ENCODE measurements around the gene MKNK2.

MKNK2 gene

GRCh38 chr19:2026770-2027169 is 24.3 kb downstream of the MKNK2 start:
- no peak for DNase-seq

- DNase-seq, result no peak
These were observed 28.8 kb downstream of the MKNK2 start for GRCh38 chr19:2022289-2022688.

DNA sequence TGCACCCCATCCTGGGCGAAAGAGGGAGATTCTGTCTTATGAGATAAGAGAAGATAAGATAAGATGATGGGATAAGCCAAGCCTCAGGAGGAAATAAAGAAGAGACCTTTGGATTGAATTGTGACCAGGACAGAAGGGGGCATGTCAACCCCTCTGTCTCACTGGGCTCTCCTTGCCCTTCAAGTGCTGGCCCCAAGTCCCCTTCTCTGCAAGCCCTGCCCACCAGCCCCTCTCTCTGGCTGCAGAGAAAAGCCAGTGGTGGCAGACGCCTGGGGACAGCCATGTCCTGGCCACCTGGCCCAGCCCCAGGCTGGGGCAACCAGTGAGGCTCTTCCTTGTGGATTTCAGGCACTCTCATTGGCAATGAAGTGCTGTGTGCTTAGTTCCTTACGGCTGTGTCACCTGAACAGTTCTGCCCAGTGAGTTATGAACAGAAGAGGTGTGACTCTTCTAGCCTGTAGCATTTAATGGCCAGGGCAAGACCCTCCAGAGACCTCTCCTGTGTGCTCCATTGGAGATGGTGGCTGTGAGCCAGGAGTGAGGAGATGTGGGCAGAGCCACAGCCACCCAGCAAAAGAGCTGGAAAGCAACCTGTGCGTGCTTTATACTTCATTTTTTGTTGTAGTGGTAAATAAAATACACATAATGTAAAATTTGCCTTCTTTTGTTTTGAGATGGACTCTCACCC is 29.4 kb downstream of the MKNK2 start:
- DNase-seq, result peak; percentile 26

- DNase-seq, result no peak
These were observed 32.3 kb downstream of the MKNK2 start for GRCh38 chr19:2018752-2019151.

DNA sequence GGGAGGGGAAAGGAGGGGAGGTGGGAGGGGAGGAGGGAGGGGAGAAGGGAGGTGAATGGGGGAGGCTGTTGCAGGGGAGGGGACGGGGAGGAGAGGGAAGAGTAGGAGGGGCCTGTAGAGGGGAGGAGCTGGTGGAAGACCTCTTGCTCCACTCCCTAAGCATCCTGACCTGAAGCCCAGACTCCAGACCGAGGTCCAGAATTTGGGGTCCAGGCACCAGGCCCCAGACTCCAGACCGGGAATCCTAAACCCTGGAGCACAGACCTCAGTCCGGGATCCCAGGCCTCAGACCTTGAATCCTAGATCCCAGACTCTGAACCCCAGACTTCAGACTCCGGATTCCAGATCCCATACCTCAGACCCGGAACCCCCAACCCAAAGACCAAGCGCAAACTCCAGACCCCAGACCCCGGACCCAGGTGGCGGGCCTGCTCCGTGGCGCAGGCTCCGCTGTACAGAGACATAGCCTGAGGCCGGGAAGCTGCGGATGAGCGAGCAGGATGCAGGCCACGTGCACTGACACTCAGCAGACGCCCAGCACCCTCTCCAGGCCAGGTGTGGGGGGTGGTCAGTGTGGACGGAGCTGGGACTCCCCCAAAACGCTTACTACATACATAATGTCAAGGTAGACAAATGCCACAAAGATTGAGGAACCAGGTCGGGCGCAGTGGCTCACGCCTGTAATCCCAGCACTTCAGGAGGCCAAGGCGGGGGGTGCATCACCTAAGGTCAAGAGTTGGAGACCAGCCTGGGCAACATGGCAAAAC is 34.8 kb downstream of the MKNK2 start:
- peak; percentile 91 for DNase-seq

DNA sequence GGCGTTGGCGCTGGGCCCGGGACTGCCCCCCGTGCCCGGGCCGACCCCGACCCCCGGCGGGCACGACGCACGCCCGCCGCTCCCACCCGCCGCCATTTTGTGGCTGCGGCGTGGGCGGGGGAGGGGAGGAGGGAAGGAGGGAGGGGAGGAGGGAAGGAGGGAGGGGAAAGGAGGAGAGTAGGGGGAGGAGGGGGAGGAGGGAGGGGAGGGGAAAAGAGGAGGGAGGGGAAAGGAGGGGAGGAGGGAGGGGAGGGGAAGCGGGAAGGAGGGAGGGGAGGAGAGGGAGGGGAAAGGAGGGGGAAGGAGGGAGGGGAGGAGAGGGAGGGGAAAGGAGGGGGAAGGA is 35.5 kb downstream of the MKNK2 start, which contains the start of gene BTBD2:
BTBD2 (minus strand) TSS at position 107 of the 343 bp plus-strand sequence; CDS start at position 96, 11 bp downstream.
- peak; percentile 93 for DNase-seq

GRCh38 chr19:2014731-2015607 is 36.1 kb downstream of the MKNK2 start:
- peak; percentile 78 for DNase-seq

DNA sequence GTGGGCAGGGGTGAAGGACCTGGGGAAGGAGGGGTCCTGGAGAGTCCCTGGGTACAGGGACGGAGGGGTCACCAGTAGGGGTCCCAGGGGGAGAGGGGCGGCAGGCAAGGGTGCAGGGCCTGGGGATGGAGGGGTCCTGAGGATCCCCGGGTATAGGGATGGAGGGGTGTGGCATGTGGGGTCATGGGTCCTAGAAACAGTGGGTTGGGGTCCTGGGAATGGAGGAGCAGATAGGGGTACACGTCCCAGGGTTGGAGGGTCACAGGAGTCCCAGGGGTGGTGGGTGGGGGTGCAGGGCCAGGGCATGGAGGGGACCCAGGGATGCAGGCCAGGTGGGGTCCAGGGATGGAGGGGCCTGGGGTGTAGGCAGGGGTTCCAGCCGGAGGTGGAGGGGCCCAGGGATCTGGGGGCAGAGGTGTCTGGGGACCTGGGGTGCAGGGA is 36.9 kb downstream of the MKNK2 start:
- DNase-seq, result no peak

DNA sequence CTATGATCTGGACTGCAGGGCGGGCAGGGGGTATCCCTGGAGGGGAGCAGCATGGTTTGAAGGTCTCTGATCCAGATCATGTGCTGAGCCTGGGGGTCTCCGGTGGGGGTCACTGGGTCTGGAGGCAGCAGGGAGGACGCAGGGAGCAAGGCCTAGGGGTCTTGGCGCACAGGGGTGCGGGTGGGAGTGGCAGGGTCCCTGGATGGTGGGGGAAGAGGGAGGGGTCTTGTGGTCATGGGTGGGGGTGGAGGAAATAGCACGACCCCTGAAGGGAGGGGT is 37.4 kb downstream of the MKNK2 start:
- DNase-seq, result no peak

DNA sequence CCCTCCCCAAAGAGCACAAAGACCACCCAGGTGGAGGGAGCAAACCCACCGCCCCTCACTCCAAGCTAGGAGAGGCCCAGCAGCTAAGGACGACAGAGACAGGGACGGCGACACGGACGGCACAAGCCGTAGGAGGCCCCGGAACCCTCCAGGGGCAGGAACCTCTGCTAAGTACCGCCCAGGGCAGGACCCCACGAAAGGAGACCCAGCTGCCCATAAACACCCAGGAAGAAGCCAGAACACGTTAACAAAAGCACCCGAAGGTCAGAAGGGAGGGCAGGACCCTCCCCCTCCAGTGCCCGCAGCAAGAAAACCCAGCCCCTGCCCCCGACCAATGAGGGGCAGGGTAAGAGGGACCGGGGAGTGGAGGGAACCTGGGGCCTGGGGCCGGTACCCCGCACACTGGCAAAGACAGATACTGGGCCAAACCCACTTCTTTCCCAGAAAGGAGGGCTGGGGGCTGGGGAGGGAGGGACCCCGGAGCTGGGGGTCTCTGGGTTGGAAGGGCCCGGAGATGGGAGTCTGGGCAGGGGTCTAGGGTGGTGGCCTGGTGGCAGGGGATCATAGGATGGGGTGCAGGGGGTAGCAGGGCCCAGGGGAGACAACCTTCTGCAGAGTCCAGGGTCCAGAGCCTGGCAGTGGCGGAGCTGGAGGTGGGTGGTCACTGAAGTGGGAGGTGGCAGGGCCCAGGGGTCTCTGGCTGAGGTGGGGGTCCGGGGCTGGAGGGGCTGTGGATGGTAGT is 37.9 kb downstream of the MKNK2 start:
- no peak for DNase-seq

GRCh38 chr19:2011169-2011568 is 39.9 kb downstream of the MKNK2 start:
- DNase-seq, result no peak

DNA sequence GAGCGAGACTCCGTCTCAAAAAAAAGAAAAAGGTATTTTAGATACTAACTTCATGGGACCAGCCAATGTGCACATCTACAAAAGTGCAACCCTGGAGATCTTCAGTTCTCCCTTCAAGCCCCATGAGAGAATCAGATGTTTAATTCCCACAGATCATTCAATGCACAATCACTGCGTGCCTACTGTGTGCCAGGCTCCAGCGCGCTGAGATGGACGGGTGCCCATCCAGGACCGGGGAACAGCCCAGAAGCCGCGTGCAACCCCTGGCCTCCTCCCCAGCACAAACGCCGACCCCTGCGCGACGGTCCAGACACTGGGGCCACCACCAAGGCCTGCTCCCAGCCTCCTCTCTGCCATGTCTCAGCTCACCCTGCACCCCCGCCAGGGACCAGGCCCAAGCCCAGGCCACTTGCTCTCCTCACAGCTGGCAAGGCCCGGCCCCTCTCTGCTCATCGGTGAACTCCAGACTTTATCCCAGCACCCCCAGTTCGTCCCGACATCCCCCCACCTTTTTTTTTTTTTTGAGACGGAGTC is 40.8 kb downstream of the MKNK2 start:
- DNase-seq, result no peak

DNA sequence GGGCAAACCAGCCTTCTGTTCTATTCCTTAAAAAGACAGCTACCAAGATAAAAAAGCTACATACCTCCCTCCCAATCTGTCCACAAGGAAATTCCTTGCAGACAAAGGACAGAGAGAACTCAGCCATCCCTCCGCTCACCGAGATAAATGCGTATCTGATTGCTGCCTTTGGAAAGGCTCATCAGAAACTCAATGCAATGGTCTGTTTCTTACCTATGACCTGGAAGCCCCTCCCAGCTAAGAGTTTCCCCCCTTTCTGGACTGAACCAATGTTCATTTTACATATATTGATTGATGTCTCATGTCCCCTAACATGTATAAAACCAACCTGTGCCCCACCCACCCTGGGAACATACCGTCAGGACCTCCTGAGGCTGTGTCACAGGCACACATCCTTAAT is 47.2 kb downstream of the MKNK2 start:
- DNase-seq, result no peak

- no peak for DNase-seq
These were observed 51.1 kb downstream of the MKNK2 start for GRCh38 chr19:1999856-2000515.

DNA sequence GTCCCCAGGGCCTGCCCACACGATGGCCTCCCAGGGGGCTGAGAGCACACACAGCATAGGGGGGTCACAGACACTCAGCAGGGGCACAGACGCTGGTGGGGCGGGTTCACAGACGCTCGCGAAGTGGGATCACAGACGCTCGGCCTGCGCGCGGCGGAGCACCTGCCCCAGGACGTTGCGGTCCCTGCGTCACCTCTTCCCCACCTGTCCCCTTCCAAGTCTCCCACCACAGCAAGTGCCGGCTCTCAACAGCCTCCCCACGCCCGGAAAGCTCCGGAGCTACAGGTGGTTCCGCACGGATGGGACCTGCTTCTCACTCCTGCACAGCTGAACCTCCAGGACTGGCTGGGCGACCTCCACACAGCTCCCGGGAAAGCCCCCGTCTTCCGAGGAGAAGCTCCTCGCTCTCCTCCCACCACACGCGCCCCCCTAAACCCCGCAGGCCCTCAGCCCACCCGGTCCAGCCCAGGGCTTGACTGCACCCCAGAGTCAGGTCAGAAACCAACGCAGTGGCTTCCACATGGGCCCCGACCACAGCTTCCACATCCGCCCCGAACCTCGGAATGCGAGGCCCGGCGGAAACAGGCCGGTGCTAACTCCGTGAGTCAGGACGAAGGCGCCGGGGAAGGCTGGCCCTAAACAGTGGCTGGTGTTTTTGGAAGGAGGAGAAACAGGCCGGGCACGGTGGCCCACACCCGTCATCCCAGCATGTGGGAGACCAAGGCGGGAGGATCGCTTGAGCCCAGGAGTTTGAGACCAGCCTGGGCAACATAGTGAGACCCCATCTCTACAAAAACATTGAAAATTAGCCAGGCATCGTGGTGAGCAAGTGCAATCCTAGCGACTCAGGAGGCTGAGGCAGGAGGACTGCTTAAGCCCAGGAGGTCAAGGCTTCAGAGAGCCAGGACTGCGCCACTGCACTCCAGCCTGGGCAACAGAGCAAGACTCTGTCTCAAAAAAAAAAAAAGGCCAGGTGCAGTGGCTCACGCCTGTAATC is 52.0 kb downstream of the MKNK2 start:
- DNase-seq, result no peak

DNA sequence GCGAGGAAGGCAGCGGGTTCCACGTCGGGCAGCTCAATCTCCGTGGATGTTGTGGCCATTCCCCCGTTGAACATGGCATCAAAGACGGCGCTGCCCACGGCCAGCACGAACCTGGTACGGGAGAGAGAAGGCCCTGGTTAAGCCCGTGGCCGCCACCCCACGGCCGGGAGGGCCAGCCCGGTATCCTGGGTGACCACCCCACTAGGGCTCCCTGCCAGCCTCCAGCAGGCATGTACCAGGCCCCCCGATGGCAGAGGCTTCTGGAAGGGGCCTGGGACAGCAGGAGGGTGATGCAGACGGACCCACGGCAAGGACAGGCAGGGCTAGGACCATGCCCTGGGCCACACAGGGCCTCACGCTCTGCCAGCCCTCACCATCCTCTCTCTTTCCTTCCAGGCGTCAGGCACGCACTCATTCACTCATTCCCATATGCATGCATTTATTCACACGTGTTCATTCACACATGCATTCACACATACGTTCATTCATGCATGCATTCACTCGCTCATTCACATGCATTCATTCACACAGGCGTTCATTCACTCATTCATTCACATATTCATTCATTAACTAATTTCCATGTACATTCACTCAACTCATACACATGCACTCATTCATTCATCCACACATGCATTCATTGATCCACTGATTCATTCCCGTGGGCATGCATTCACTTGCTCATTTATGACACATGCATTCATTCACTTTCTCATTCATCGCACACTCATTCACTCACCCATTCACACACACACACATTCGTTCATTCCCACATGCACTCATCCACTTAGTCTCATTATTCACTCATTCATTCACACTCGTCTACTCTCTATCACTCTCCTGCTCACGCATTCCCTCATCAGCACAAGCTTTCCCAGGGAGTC is 53.5 kb downstream of the MKNK2 start:
- DNase-seq, result no peak

- DNase-seq, result no peak
These were observed 58.2 kb downstream of the MKNK2 start for GRCh38 chr19:1992759-1993260.

DNA sequence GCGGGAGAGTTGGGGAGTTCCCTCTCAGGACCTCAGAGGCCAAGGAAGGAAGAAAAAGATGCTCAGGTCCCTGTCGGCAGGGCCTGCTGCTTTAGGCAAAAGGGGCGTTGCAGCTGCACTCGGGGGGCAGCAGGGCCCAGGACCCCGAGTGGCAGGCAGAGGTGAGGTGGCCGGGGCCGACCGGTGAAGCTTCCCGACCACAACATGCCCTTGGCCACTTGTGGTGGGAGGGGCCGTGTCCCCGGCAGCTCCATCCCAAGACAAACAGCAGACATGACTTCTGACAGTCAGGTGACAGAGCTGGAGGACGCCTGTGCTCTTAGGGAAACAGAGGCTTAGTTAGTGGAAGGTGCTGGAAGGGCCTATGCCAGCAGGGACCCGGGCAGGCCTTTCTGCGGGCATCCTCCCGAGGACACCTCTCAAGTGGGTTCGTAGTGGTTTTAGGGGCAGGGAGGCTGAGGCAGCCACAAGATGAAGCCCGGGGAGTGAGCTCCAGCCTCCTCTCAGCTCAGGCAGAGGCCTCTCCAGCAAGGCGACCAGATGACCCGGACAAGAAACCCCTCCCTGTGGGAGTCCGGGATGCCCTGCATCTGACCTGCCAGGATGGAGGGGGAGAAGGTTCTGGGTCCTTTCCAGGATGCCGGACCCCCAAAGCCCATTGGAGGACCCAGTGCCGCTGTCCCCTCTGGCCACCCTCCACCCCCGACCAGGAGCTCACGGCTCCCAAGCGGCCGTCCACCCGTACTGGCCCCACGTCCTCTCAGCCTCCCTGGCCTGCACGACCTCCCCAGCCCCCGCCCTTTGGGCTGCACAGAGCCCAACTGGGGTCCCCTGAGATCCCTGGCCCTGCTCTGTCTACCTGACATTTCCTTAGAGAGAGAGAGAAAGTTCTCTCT is 59.8 kb downstream of the MKNK2 start:
- DNase-seq, result no peak
